Kidney glomerular epithelial cell (primary cell): ENCODE measurements around the gene RBPMS2.

Experiments used
- DNase-seq: peaks from one replicate; lab custom pipeline; 2025; lab: John Stamatoyannopoulos, UW

The RBPMS2 gene

DNA sequence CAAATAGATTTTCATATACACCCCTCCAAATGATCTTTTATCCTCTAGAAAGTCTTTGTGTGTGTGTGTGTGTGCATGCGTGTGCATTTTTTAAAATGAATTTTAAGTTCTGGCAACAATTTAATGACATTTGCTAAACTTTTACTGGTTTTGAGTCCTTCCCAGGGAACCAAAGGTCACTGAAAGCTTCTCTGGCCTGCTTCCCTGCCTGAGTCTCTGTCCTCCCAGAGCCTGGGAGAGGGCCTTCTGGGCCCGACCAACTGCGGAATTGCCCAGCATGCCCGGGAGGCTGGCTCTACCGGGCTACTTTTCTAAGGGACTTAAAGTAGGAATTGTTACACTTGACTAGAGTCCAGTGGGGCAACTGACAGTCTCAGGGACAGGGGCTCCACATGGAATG lies 7.4 kb upstream of the RBPMS2 start:
- no peak for DNase-seq

DNA sequence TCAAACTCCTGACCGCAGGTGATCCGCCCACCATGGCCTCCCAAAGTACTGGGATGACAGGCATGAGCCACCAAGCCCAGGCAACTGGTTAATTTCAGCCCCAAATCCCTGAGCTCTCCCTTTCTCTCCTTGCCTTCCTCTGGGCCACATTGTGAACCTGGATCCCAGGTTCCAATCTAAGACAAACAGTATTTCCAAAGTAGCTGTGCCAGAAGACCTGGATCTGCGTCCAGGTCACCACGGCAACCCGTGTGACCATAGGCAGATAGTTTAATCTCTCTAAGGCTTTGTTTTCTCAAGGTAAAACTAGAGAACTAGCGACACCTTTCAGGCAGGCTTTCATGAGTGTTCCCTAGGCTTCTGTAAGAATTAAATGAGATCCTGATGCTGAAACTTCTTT lies 5.9 kb upstream of the RBPMS2 start:
- no peak for DNase-seq

DNA sequence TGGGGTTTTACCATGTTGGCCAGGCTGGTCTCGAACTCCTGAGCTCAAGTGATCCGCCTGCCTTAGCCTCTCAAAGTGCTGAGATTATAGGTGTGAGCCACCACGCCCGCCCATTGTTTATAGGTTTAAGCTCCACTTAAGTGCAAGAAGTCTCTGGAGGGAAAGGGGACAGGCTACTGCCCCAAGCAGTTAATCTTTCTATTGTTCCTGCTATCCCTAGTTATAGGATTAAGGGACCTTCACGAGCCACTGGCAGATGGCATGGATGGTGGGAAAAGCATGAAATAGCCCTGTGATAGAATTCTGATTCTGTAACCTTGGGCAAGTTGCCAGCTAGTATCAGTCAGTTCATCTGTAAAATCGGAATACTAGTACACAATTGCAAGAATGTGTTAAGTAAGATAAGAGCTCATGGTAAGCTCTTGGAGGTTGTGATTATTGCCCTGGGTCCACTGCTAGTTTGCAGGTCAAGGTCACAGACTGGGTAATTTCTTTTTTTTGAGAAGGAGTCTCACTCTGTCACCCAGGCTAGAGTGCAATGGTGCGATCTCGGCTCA lies 5.3 kb upstream of the RBPMS2 start:
- DNase-seq = no peak

DNA sequence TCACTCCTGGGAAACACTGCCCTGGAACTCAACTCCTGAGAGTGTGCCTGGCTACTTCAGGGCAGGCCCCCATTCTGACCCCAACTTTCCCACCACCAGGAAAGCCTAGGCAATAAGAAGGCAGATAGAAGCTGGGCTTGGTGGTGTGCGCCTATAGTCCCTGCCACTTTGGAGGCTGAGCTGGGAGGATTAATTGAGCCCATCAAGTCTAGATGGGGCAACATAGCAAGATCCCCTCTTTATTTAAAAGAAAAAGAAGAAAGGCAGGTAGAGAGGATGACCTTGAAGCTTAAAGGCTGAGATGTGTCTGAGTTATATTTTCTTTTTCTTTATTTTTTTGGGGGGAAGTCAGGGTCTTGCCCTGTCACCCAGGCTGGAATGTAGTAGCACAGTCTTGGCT lies 4.2 kb upstream of the RBPMS2 start:
- DNase-seq = no peak

DNA sequence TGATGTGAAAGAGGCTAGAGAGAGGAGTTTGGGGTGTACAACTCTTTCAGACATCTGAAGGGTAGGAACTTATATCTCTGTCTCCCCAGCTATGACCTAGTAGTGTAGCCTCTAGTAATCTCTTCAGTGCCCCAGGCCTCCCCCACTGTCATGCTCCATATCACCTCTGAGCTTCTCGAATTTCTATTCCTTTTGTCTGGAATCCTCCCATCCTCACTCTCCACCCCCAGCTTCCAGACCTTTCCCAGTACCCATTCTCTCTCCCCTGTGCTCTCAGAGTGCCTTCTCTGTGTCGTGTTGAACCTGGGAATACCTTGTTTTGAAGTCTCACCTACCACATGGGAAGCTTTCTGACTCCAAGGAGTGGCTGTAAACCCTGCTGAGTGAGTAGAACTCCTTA lies 3.6 kb upstream of the RBPMS2 start:
- DNase-seq = no peak

DNA sequence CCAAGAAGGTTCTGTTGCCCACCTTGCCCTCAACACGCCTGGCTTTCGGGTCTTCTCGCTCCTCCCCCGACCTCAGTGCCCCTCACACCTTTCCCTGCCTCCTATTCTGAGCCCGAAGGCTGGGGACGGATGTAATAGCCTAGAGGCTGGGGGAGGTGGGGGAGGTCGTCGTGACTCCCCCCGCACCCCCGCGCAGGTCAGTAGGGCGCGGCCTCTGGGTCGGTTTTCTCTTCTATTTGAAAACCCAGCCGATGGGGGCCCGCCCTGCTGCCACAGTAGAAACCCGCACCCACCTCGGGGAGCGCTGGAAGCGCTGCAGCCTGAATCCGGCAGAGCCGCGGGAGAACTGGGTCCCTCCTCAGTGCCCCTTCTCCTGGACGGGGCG lies 1.0 kb upstream of the RBPMS2 start:
- no peak for DNase-seq

DNA sequence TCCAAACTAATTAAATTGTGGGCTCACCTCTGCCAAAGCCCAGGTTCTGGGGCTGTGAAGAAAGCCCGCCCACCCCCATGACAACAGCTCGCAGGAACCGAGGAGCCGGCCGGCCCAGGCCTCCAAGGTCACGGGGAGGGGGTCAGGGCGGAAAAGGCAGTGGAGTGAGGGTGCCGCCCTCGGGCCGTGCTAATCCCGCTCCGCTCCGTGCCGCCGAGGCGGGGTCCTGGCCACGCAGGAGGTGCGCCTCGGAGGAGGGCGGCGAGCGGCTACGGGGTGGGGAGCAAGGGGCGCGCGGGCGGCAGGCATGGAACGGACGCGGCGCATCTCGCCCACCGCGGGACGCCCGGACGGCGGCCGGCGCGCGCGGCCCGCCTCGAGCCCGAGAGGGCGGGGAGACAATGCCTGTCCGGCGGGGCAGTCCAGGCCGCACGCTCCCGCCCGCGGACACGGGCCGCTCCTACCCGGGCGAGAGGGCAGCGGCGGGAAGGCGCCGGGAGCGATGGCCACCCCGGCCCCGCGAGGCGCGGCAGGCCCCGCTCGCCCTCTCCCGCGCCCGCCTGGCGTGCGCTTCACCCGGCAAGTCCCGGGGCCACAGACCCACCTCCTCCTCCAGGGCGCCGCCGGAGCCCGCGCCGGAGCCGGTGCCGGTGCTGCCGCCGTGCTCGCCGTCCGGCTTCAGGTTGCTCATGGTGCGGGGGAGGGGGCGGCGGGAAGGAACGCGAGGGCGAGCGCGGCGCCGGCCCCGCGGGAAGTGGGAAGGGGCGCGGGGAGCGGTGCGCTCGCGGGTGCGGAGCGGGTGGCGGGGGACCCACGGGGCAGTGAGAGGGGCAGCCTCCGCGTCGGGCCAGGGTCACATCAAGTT lies 528 bp downstream of the RBPMS2 start:
- DNase-seq = no peak

DNA sequence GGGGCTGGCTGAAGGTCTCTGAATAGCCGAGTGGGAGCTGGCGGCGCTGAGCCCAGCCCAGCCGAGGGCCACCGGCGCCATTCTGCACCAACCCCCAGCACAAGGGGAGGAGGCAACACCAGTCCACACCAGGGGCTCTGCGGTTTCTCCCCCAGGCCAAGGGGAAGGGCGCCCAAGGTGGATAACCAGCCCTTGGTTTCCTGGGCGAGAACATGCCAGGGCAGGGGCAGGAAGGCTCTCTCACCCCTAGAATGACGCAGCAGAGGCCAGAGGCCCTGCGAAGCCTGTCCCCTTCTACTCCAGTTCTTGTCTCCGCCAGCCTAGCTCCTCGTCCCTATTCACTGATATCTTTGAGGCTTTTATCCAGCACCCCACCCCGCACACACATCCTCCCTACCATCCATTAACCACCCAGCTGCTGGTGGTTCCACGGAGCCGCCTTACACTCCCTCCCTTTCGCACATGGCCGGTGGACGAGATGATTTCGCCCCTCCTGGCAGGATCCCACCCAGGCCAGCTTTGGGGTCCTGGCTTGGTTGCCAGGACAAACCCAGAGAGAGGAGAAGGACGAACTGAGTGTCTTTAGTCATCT lies 1.3 kb downstream of the RBPMS2 start:
- no peak for DNase-seq

DNA sequence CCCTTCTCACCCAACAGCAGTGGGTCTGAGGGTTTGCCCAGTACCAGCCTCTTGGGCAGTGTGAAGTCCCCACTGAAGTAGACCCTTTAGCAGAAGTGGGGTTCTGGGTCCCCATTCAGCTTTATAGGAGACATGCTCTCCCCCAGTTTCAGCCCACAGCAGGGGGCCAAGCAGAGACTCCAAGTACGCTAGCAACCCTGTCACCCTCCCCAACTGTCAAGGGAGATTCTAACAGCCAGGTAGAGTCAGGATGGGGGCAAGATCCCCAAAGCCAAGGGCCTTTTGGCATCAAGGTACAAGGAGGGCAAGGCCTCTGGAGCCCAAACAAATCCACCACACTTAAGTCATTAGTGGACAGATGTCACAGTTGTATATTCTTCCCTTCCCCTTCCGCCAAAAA lies 1.8 kb downstream of the RBPMS2 start:
- DNase-seq = no peak

DNA sequence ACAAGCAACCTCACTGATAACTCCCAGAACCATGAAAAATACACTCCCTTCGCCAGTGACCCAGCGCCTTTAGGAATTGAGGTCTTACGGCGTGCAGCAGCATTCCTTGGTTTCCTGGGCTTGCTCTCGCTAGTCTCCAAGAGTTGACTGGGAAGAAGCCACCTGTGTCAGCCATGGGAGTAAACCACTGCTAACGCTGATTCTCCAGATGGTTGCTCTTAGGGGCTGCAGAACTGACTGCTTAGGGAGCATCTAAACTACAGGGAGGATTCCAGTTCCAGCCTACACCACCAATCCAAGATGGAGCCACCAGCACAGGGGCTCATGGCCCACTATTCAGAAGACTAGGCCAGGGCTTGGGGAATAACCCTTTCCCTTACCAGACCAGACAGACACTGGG lies 2.4 kb downstream of the RBPMS2 start:
- no peak for DNase-seq

DNA sequence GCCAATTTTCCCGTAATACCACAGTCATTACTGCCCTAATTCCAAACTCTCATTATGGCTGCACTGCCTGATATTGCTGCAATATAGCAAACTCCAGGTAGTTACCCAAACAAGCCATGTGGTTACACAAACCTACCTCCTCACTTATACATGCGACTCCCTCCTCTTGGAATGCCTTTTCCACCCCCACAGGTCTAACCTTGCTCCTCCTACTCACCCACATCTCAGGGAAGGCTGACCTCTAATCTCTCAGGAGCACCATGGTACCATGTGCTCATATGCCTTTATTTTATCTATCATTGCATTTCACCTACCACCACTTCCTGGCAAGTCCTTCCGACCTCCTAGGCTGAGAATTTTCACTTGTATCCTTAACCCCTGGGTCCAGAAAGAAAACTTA lies 2.9 kb downstream of the RBPMS2 start:
- DNase-seq = no peak

DNA sequence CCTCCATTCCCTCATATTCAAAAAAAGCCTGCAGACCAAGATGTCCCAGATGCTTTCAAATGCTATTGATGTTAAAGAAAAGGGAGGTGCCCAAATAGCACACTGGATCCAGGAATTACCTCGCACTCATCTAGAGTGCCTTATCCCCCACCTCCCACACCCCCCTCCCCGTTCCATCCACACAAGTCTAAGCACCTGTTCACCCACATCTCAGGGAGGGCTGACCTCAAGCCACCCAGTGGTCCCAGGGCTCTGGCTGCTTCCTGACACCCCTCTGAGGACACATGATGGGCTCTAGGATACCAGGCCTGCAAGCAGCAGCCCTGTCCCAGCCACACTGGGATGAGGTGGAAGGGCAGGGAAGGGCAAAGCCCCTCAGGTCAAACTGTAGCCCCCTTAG lies 4.8 kb downstream of the RBPMS2 start:
- DNase-seq = no peak

DNA sequence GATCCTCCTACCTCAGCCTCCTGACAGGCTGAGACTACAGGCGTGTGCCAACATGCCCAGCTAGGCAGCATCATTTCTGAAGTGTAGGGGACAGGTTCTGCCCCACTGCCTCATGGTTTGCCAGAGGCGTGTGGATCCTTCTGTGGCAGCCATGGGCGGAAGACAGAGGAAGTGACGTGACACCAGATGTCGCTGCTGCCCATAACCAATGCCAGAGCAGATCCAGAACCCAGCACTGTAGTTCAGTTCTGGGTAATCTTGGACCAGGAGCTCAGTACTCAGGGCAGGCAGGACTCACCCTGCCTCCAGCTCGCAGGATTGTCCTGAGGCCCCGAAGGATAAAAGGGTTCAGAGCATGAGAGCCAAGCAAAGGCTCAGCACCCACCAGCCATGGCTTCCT lies 8.2 kb downstream of the RBPMS2 start:
- DNase-seq = no peak

DNA sequence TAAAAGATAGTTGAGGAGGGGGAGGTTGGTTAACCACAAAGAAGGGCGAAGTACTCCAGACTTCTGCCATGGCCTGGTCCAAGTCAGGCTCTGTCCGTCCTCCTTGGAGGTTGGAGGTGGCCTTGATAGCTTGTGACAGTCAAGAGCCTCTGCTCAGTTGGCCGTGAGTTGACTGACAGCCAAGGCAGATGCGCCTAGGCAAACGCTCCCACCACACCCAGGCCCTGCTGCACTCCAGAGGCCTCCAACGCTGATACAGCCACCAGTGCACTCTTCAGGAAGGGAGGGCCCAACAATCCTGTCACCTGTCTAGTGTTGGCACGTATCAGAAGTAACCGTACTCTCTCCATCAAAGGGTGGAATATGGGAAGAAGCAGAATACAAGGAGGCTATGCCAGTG lies 9.3 kb downstream of the RBPMS2 start:
- DNase-seq = no peak

DNA sequence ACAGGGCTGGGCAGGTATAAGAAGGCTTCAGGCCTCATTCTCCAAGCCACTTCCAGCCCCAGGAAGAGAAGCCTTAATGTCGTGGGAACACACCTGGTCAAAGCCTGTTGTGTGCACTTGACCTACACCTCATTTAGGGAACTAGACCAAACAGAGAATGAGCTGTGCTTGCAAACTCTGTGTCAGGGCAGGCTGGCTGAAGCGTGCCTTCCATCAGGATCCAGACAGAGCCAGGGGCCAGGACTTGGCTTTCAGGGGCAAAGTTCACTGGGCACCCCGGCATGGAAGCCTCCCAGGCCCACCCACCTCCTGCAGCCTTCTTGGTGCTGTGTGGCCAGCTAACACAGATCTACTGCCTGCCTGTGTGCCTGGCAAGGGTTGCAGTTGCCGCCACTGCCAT lies 11.5 kb downstream of the RBPMS2 start:
- DNase-seq = no peak

DNA sequence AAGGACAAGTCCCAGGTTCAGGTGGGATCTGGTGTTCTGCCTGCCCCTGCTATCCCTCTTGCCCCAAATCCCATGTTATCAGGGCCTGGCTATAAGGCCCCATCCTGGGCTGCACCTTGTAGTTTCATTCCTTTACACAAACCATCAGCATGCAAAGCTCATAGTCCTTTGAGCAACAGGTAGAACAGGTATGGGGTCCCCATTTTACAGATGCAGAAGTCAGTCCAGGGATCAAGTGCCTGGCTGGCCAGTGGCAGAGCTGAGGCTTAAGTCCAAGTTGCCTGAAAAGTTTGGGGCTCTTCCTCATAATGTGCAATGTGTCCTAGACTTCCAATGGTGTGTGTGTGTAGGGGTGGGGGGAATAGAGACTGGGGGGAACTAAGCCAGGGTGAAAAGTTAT lies 11.9 kb downstream of the RBPMS2 start:
- no peak for DNase-seq

DNA sequence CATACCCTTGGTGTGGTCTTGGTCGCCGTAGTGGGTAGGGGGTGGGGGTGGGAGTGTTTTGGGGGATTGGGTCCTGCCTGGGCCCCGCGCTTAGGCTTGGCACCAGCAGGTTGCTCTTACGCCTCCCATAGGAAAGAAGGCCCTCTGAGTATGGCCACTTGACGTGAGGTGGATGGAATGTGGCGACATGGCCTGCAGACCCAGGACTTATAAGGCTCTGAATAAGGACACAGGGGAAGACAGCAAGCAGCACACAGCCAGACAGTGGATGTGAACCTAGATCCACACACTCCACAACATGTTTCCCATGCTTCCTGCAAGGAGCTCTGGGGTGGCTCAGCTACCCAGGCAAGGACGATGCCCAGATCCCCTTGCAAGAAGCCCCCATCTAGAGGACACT lies 12.4 kb downstream of the RBPMS2 start:
- DNase-seq = no peak

DNA sequence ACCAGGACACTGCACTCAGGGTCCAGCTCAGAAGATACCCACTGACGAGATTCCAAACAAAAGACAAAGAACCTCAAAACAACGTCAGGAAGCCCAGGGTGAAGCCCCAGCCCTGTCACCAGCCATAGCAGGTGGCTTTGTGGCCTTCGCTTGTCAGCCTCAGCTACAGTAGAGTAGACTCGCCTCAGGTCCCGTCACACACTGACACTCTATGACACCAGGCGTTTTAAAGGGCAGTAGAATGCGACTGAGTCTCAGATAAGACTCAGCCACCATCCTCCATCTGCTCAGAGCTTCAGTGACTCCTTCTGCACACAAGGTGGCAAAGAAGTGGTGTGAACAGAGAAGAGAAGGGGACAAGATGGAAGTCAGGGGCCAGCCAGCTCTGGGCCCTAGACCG lies 12.8 kb downstream of the RBPMS2 start:
- DNase-seq = no peak

DNA sequence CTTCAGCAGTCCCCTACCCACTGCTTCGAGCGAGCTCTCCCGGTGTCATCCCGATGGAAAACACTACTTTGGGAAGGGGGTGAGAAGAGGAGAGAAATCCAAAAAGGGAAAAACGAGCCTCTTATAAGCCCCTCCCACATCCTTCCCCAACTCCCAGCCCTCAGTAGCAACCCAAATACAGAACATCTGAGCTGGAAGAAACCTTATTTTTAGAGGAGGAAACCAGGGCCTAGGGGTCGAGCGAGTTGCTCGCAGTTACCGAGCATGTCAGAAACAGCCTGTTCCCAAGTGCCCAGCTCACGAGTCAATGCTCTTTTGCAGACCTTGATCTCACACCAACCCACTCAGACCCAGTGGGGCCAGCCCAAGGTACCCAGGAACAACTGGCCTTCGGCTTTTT lies 14.2 kb downstream of the RBPMS2 start:
- DNase-seq = no peak

DNA sequence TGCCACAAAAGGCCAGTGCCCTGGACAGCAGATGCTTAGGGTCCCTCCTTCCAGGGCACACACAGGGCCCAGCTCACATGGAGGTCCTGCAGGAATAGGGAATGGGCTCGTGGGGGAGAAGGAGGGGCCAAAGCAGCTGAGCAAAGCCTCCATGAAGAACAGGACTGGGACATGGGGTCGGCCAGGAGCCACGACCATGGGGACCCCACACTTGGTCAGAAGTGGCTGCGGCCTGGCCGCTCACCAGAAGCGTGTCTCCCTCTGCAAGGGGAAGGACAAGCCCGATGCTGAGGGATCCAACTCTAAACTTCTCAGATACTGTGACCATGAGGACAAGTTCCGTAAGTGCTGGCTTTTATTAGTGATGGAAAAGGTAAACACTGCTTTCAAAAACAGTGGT lies 15.3 kb downstream of the RBPMS2 start:
- DNase-seq = no peak

DNA sequence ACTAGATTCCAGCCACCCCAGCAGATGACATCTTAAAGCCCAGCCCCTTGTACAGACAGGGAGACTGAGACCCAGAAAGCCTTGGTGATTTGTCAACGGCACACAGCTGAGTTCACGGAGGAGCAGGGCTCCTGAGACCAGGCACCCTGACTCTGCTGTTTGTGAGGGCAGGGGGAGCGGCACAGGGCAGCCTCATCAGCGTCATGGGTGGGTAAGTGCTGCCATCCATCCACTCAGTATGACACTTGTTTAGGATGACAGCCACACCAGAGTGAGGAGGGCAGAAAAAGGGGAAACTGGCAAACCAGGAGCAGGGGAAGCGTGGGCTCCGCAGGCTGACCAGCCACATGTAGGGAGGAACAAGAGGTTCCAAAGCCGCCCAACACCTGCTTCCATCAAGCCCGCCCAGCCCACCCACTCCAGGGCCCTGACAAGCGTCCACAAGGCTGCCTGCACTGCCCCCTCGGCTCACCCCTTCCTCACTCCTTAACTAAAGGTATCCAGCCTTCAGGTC lies 19.9 kb downstream of the RBPMS2 start:
- DNase-seq = no peak

DNA sequence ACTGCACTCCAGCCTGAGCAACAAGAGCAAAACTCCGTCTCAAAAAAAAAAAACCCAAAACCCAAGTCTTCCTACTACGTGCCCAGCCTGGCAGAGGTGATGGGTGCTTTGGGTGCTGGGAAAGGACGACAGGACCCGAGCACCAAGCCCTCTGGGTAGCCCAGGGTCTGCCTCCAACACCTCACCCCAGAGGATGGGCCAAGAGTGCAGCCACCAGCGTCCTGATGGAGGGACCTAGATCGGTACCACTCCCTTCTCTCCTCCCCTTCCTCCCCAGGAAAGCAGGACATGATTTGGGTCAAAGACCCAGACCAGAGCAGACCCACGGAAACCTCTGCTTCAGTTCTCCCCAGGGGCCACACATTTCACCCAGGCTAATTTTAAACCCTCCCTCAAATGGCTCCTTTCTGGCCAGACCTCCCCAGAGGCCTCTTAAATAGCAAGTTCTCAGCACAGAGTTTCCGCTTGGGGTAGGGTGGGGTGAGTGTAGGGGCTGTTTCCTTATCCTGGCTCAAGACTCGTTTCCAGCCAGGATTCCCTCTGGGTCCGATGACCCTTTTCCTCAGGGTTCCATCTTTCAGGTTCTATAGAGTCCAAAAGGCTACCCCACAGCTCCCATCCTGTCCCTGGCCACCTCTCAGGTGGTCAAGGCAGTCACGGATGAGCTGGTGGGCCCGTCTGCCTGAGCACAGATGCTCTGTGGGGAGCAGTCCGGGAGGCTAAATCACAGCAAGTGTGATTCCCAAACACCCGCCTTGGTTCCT lies 20.5 kb downstream of the RBPMS2 start:
- no peak for DNase-seq
